ENCODE measurements around the gene COL4A6.

GRCh38 chrX:108292053-108292452, 146.2 kb downstream of the COL4A6 start:
- TF ChIP-seq CTCF (IDR thresholded peaks at IDR 0.05 in 8 of 11, conservative IDR thresholded peaks at IDR 0.05 in 3 of 11) (no peak), POLR2A (IDR thresholded peaks at IDR 0.05) (no peak)
